ENCODE data around the gene LHX4. TPM values are rescaled to one million over a fixed set of nuclear protein-coding genes. Genes with fewer than 3 reads are reported as not detected.

The LHX4 gene
- total and polyA plus RNA-seq, 10 of the 15 experiments (the other 5 are each of a cell fraction or from before 2014, with no cell fraction given), result 0.05 to 0.80 (median 0.32) TPM; not detected in 6

- SMC1A ChIA-PET (ENCODE audit: uncharacterized antibody, unreplicated experiment), result no interaction called here
- TF ChIP-seq SREBF2 (IDR thresholded peaks at IDR 0.05; ENCODE audit: low read length) (no peak), NFIC (IDR thresholded peaks at IDR 0.05; ENCODE audit: low read depth, low read length) (no peak), CHD1 (IDR thresholded peaks at IDR 0.05; ENCODE audit: low read depth, low read length) (no peak), RUNX3 (IDR thresholded peaks at IDR 0.05; ENCODE audit: low read length) (no peak), CBX5 (IDR thresholded peaks at IDR 0.05; ENCODE audit: low read depth) (no peak), CBX3 (IDR thresholded peaks at IDR 0.05; ENCODE audit: borderline replicate concordance, low read depth) (no peak), SIX5 (IDR thresholded peaks at IDR 0.05; ENCODE audit: low read depth, low read length, severe bottlenecking) (no peak), WRNIP1 (IDR thresholded peaks at IDR 0.05; ENCODE audit: borderline replicate concordance, low read depth, low read length) (no peak), JUND (IDR thresholded peaks at IDR 0.05; ENCODE audit: low read depth, low read length) (no peak)
- in situ Hi-C loops (cut with MboI), result no loop called here
- no peak for FAIRE-seq
- no peak for DNase-seq (ENCODE audit: low read depth, low spot score)
- H3K4me2 ChIP-seq (ENCODE audit: control insufficient read depth, insufficient read depth), result no peak overlapping the region
- H3K36me3 ChIP-seq (ENCODE audit: control insufficient read depth in 2 of 2, insufficient read depth in 2 of 2, low read length in 1 of 2), result peaks cover 2 to 8% of the 10 kb centered on the region in 2 experiments; a peak in 2 of 4 replicates
- RAD21 ChIA-PET (ENCODE audit: unreplicated experiment), result no interaction called here
- H3K27me3 ChIP-seq (replicated peaks in 1 of 2; ENCODE audit: control insufficient read depth in 2 of 2, insufficient read depth in 2 of 2, low read length in 1 of 2), result no peaks in the 10 kb centered on the region
- H2AFZ ChIP-seq (ENCODE audit: control insufficient read depth, low read depth, low read length), result no peak overlapping the region
- BruUV-seq (replicated peaks), result no TSS peak
- no peak for ATAC-seq
- H3K9me3 ChIP-seq (replicated peaks; ENCODE audit: control insufficient read depth, insufficient read depth, low read length), result no peaks in the 10 kb centered on the region
- H3K9ac ChIP-seq (ENCODE audit: control insufficient read depth, insufficient read depth, low read length), result no peak overlapping the region
- no peak overlapping the region for H3K4me3 ChIP-seq
- H3K27ac ChIP-seq (ENCODE audit: control insufficient read depth, insufficient read depth), result no peak overlapping the region
- WGBS (ENCODE audit: insufficient coverage, insufficient replicate concordance, low lambda C conversion rate, missing lambda C conversion rate), result 90% methylated on average over 23 of the region's 23 CpGs
- no peaks in the 10 kb centered on the region for H3K79me2 ChIP-seq (ENCODE audit: control insufficient read depth, insufficient read depth, low read length)
- CTCF ChIA-PET, result interaction anchor here (1.1 kb wide), 1 partner anchor 206 kb away, joined by 5 read pairs; no protein-coding TSS in a partner anchor
- POLR2A ChIA-PET, result no interaction called here
- no peaks in the 10 kb centered on the region for H4K20me1 ChIP-seq (ENCODE audit: control insufficient read depth, insufficient read depth)
- intact Hi-C loops (cut with micrococcal nuclease; ENCODE audit: unreplicated experiment), result no loop called here
- no peaks in the 10 kb centered on the region for H3K4me1 ChIP-seq (ENCODE audit: control insufficient read depth, insufficient read depth, low read length)
Observed at GRCh38 chr1:180271272-180272255, 41.5 kb downstream of the LHX4 start.
